ENCODE results near the gene HEXD.

Gene HEXD

DNA sequence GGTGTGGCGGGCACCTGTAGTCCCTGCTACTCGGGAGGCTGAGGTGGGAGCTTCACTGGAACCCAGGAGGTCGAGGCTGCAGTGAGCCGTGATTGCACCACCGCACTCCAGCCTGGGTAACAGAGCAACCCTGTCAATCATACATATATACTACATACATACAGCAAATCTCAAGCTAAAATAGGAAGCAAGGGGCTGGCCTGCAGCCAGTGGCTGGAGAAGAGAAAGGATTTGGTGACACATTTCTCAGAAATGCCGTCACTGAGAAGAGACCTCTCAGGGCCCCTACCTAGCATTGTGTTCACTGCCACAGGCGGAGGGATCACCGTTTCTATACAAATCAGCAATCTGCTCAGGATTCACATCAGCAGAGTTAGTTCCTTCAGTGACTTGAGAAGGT, 57.3 kb downstream of the HEXD start:
- no peak overlapping the region for H3K4me3 ChIP-seq (ENCODE audit: low read length)
- TF ChIP-seq ZNF274 (IDR thresholded peaks at IDR 0.05; ENCODE audit: low read depth, low read length): no peak

DNA sequence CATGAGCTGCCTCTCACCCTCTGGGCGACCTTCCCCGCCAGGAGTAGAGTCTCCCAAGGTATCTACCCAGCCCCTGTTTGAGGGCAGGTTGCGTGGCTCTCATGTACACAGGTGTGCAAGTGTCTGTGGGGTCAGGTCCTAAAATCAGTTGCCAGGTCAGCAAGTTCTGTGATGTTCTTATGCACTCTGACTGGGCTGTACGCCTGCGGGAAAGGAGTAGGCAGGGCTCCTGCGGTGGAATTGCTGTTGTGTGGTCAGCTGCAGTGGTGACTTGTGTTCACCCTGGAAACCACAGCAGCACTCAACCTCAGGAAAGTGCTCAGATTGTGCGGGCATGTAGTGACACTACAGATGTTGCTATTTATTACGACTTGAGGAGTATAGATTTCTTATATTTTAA, 59.8 kb downstream of the HEXD start:
- no peak overlapping the region for H3K4me3 ChIP-seq (ENCODE audit: low read length)
- no peak for TF ChIP-seq ZNF274 (IDR thresholded peaks at IDR 0.05; ENCODE audit: low read depth, low read length)

DNA sequence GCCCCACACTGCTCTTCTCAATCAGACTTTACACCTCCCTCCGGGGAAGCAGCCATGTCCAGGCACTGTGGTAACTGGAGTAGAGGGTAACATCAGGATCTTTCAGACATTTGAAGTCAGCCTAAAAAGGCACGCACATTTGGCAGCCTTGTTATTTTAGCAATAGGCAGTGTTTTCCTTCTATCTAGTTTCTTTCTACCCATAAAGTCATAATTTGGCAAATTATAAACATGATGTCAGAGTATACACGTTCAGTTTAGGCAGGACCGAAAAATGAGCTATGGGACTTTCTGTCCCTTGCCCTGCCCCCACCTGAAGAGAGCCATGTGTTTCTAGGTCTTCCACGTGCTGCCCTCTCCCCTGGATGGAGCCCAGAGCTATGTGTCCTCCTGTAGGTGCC, 61.5 kb downstream of the HEXD start:
- no peak for TF ChIP-seq ZNF274 (IDR thresholded peaks at IDR 0.05; ENCODE audit: low read depth, low read length)
- H3K4me3 ChIP-seq (ENCODE audit: low read length): no peak overlapping the region

DNA sequence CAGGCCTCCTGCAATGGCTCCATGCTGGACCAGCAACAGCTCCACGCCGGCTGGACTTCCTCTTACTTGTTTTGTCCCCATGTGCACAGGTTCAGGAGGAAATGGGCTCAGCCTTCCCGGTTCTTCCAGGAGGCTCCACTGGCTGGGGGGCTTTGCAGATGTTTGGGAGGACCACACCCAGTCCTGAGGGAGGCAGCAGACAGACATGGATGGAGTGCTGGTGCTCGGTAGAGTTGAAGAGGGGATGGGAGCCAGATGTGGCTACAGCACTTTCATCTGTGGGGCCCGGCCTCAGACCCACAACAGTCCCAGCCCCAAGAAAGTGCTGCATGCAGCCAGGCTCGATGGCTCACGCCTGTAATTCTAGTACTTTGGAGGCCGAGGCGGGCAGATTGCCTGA, 62.2 kb downstream of the HEXD start:
- no peak for TF ChIP-seq ZNF274 (IDR thresholded peaks at IDR 0.05; ENCODE audit: low read depth, low read length)
- no peak overlapping the region for H3K4me3 ChIP-seq (ENCODE audit: low read length)

DNA sequence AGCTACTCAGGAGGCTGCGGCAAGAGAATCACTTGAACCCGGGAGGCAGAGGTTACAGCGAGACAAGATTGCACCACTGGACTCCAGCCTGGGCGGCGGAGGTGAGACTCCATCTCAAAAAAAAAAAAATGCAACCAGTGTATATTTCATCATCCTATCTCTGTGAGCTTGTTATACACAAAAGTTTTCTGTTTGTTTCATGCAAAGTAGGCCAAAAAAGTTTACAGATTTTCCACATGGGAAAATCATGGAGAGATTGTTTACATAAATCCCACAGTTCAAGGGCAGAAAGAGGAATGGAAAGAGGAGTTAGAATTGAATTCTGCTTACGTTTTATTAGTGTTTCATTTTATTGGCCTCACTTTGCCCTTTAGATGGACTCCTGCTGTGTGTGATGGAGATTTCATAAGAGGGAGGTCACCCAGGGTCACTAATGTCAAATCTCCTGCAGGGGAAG, 65.1 kb downstream of the HEXD start:
- H3K4me3 ChIP-seq (ENCODE audit: low read length): no peak overlapping the region
- no peak for TF ChIP-seq ZNF274 (IDR thresholded peaks at IDR 0.05; ENCODE audit: low read depth, low read length)

DNA sequence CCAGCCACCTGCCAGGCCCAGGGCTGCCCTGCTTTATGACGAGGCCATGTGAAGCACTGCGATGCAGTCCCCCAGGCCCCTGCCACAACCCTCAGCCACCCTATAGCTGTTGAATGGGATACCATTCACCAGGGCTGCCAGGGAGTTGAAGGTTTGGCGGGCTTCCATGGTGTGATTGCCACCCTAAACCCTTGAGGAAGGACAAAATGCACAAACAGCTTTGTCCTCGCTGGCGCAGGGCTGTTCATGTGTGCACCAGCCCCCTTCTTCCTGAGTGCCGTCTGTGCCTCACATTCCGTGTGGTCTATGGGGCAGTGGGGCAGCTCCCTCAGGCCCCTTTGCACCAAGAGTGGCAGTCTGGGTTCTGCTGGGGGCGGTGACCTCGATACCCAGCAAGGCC, 65.7 kb downstream of the HEXD start:
- TF ChIP-seq ZNF274 (IDR thresholded peaks at IDR 0.05; ENCODE audit: low read depth, low read length): no peak
- no peak overlapping the region for H3K4me3 ChIP-seq (ENCODE audit: low read length)

DNA sequence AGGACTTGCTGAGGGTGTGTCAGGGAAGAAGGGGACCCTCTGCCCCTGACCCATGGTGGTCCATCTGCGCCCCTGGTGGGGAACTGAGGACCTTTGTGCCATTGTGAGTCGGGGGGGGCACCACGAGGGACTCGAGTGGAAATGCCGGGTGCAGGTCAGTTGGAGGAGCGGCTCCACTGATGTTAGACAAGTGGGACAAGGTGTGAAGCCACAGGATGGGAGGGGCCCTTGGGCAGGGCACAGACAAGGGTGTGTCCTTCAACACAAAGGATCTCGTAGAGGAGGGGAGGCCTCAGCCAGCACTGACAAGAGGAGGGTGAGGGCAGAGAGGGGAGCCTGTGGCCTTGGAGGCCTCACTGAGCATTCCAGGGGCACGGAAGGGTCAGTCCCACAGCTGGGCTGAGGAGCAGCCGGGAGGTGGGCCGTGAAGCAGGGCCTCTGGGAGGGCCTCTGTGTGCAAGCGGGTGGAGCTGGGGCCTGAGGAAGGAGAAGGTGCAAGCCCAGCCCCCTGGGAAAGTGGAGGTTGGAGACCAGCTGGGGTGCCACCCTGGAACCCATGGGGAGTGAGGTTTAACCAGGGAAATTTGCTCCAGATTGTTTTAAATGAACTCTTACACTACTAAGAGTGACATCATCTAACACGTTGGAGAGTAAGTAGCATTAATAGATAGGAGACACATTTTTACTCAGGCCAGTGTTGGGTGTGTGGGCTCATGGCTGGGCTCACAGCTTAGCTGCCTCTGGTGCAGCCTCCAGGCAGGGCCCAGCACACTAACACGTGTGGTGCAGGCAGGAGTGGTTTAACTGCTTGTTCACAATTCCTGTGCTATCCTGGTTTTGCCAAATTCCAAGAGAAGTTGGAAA, 68.3 kb downstream of the HEXD start:
- H3K4me3 ChIP-seq (ENCODE audit: low read length): no peak overlapping the region
- TF ChIP-seq ZNF274 (IDR thresholded peaks at IDR 0.05; ENCODE audit: low read depth, low read length): no peak

DNA sequence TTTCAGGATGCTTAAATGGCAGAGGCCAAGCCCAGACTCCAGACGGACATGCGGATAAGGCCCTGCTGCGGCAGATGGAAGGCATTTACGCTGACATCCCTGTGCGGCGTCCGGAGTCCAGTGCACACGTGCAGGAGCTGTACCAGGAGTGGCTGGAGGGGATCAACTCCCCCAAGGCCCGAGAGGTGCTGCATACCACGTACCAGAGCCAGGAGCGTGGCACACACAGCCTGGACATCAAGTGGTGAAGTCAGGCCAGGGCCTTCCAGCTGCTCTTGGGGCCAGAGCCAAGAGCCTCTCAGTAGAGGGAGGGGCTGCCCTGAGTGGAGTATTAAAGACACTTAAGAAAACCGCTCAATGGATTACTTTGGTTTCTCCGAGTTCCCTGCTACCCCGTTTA, 69.8 kb downstream of the HEXD start:
- no peak for TF ChIP-seq ZNF274 (IDR thresholded peaks at IDR 0.05; ENCODE audit: low read depth, low read length)
- no peak overlapping the region for H3K4me3 ChIP-seq (ENCODE audit: low read length)

DNA sequence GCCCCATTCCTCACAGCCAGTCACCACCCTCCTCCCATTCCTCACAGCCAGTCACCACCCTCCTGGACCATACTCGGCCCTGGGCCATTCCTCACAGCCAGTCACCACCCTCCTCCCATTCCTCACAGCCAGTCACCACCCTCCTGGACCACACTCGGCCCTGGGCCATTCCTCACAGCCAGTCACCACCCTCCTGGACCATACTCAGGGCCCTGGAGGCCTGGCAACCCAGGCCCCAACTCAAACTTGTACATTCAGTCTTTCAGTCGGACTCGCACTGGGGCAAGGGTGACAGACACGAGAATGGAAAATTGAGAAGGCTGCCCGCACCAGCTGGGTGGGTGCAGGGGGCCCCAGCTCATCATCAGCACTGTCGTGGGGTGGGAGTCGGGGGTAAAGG, 71.0 kb downstream of the HEXD start:
- TF ChIP-seq ZNF274 (IDR thresholded peaks at IDR 0.05; ENCODE audit: low read depth, low read length): no peak
- no peak overlapping the region for H3K4me3 ChIP-seq (ENCODE audit: low read length)

DNA sequence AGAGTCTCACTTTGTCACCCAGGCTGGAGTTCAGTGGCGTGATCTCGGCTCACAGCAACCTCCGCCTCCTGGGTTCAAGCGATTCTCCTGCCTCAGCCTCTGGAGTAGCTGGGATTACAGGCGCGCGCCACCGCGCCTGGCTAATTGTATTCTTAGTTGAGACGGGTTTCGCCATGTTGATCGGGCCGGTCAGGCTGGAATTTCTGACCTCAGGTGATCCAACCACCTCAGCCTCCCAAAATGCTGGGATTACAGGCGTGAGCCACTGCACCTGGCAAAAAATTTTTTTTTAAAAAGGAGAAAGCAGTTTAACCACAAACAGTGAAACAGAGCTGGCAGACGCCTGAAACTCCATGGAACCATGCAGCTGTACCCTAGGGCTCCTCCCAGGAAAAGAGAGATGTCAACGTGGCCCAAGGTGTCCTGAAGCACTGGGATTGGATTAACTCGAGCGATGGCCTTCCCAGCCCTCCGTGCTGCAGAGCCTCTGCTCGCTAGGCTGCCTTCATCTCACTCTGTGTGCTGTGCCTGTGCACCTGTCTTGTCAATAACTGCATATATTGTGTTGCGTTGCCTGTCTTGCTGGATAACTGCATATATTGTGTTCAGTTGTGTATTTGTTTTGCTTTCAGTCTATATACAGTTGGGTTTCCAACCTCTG, 71.8 kb downstream of the HEXD start:
- H3K4me3 ChIP-seq (ENCODE audit: low read length): no peak overlapping the region
- no peak for TF ChIP-seq ZNF274 (IDR thresholded peaks at IDR 0.05; ENCODE audit: low read depth, low read length)

DNA sequence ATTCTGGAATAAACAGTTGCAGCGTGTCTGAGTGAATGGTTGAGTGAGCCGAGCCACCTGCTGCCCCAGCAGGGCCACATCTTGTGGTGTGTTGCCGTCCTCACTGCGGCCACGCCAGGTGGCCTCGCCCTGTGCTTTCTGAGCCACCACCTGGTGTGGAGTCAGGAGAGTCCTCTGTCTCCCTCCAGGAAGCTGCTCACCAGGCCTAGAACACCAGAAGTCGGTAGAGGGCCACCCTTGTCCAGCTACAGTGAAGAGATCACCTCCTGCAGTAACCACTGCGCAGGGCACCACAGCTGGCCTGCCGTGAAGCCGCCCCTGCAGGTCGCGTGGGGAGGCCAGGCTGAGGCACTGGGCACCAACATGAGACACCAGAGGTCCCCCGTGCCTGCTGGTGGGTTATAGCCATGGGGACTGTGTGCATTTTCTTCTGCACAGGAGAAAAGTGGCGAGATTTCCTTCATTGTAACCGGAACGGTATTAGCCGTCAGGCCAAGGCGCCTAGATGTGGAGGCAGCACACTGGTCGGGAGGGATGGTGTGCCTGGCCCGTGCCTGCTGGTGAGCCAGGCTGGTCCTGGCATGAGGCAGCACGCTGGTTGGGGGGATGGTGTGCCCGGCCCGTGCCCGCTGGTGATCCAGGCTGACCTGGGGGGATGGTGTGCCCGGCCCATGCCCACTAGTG, 72.5 kb downstream of the HEXD start:
- TF ChIP-seq ZNF274 (IDR thresholded peaks at IDR 0.05; ENCODE audit: low read depth, low read length): no peak

DNA sequence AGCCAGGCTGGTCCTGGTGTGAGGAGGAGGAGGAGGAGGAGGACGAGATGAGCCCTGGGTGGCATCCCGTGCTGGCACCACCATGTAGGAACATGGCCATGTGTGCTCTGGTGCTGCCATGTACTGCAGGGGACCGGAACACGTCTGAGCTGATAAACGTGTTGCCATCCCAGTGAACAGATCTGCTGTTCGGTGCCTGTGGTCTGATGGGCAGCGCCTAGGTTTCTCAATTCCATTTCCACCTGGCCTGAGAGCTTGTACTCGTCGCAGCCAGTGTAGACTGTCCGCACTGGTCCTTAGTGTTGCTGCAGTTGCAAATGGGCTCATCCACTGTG, 73.0 kb downstream of the HEXD start:
- TF ChIP-seq ZNF274 (IDR thresholded peaks at IDR 0.05; ENCODE audit: low read depth, low read length): no peak
- H3K4me3 ChIP-seq (ENCODE audit: low read length): no peak overlapping the region

More for the DNA sequence above, 72.5 kb downstream of the HEXD start:
- H3K4me3 ChIP-seq (ENCODE audit: low read length): no peak overlapping the region

DNA sequence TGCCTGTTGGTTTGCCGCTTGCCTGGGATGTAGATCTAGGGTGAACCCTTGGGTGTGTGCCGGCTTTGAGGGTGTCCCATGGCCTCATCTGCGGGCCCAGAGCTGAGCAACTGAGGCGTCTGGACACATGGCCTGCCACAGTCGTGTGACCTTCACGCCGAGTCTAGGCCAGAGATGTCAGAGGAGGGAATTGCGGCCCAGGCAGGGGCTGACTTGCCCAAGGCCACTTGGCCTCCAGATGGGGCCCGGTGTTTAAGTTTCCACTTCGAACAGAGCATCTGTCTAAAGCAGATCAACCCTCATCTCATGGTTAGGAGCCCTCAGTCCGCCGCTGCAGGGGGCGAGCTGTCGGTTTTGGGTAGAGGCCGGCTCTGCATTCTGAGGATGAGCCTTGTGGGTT, 73.4 kb downstream of the HEXD start:
- TF ChIP-seq ZNF274 (IDR thresholded peaks at IDR 0.05; ENCODE audit: low read depth, low read length): no peak

More for the DNA sequence above, 73.4 kb downstream of the HEXD start:
- H3K4me3 ChIP-seq (ENCODE audit: low read length): no peak overlapping the region
